HL-60 (cell line): ENCODE data around the gene TACR1.
A peak's percentile ranks its signal among the peaks of the same experiment; 100 is the strongest.

Experiments used
- DNase-seq, 2 experiments: peaks; one replicate each; pipeline ENCODE4 v3.0.0-alpha.2; 2010 to 2020; ENCODE audit warnings: low read depth in 1 of 2, low spot score in 1 of 2
- H3K27ac ChIP-seq: fragments of 250-450 bp; sonication (Bioruptor Pico); replicated peaks from 2 replicates; pipeline ENCODE4 v1.5.1; 2020; ENCODE audit warnings: mild to moderate bottlenecking, moderate library complexity
- H3K27me3 ChIP-seq: fragments of 250-450 bp; sonication (Bioruptor Pico); 2 replicates; pipeline ENCODE4 v1.5.1; 2021; ENCODE audit warnings: mild to moderate bottlenecking, moderate library complexity; ENCODE audit not compliant: insufficient read depth, poor library complexity, severe bottlenecking
- H3K4me3 ChIP-seq: replicated peaks from 2 replicates; pipeline ENCODE4 v1.5.1; 2011; ENCODE audit warnings: mild to moderate bottlenecking, control low read depth, low read length; ENCODE audit not compliant: insufficient read depth
- CTCF ChIP-seq: IDR thresholded peaks from one replicate; pipeline ENCODE4 v1.5.1; 2011; ENCODE audit warnings: low read length, control low read depth, inconsistent platforms; ENCODE audit not compliant: insufficient read depth
- GABPA ChIP-seq: IDR thresholded peaks from 2 replicates; pipeline ENCODE4 v1.6.1; 2012; ENCODE audit warnings: low read depth
- POLR2AphosphoS5 ChIP-seq: IDR thresholded peaks from 2 replicates; pipeline ENCODE4 v1.6.1; 2012; ENCODE audit warnings: low read depth
- REST ChIP-seq: IDR thresholded peaks from 2 replicates; pipeline ENCODE4 v1.6.1; 2012; ENCODE audit warnings: low read depth; ENCODE audit not compliant: insufficient replicate concordance
- SPI1 ChIP-seq: IDR thresholded peaks from 2 replicates; pipeline ENCODE4 v1.6.1; 2012; ENCODE audit warnings: low read depth, mild to moderate bottlenecking, borderline replicate concordance

TACR1 gene

GRCh38 chr2:75035444-75036353 lies 163.6 kb downstream of the TACR1 start:
- H3K27ac ChIP-seq = no peak overlapping the region
- no peak overlapping the region for H3K4me3 ChIP-seq
- DNase-seq = peak in 1 of 2 experiments; percentile 2
- no peaks in the 10 kb centered on the region for H3K27me3 ChIP-seq
- TF ChIP-seq REST = no peak
- no peak for TF ChIP-seq CTCF
- no peak for TF ChIP-seq GABPA
- no peak for TF ChIP-seq POLR2AphosphoS5
- TF ChIP-seq SPI1 = no peak

- Histone ChIP-seq H3K4me3 (no peak overlapping the region), H3K27me3 (no peaks in the 10 kb centered on the region), H3K27ac (no peak overlapping the region)
- no peak for DNase-seq
- TF ChIP-seq CTCF (no peak), SPI1 (no peak), REST (no peak), POLR2AphosphoS5 (no peak), GABPA (no peak)
These were observed 165.8 kb downstream of the TACR1 start for GRCh38 chr2:75033516-75033915.

- no peak overlapping the region for H3K27ac ChIP-seq
- H3K4me3 ChIP-seq = no peak overlapping the region
- TF ChIP-seq CTCF = no peak
- TF ChIP-seq POLR2AphosphoS5 = no peak
- H3K27me3 ChIP-seq = no peaks in the 10 kb centered on the region
- DNase-seq = no peak
These were observed 167.2 kb downstream of the TACR1 start for GRCh38 chr2:75031906-75032803.
